Smooth muscle cell (in vitro differentiated cells): ENCODE measurements around the gene SIGLEC9. TPM values are rescaled to one million over a fixed set of nuclear protein-coding genes. Genes with fewer than 3 reads are reported as not detected.
A peak's percentile ranks its signal among the peaks of the same experiment; 100 is the strongest.

ENCODE experiments used
- DNase-seq: peaks from one replicate; lab custom pipeline; 2025; ENCODE audit not compliant: unreplicated experiment; lab: John Stamatoyannopoulos, UW
- H2AFZ ChIP-seq: fragments of 200-600 bp; sonication (generic); 2 replicates; pipeline ENCODE4 v1.6.0; 2016; ENCODE audit warnings: antibody characterized with exemption, low read depth, mild to moderate bottlenecking
- H3F3A ChIP-seq: fragments of 200-600 bp; sonication (generic); 2 replicates; pipeline ENCODE4 v1.6.0; 2017; ENCODE audit warnings: antibody characterized with exemption, low read depth
- H3K27ac ChIP-seq: fragments of 200-600 bp; sonication (generic); 2 replicates; pipeline ENCODE4 v1.5.1; 2016; ENCODE audit warnings: low read depth, mild to moderate bottlenecking
- H3K27me3 ChIP-seq: fragments of 200-600 bp; sonication (generic); 2 replicates; pipeline ENCODE4 v1.6.1; 2016; ENCODE audit warnings: low read depth, mild to moderate bottlenecking
- H3K36me3 ChIP-seq: fragments of 200-600 bp; sonication (generic); 2 replicates; pipeline ENCODE4 v1.5.1; 2016; ENCODE audit warnings: low read depth
- H3K4me1 ChIP-seq: fragments of 200-600 bp; sonication (generic); 2 replicates; pipeline ENCODE4 v1.5.1; 2016; ENCODE audit warnings: low read depth
- H3K4me2 ChIP-seq: fragments of 200-600 bp; sonication (generic); 2 replicates; pipeline ENCODE4 v1.6.0; 2016; ENCODE audit warnings: mild to moderate bottlenecking
- H3K4me3 ChIP-seq: fragments of 200-600 bp; sonication (generic); 2 replicates; pipeline ENCODE4 v1.5.1; 2016; ENCODE audit warnings: mild to moderate bottlenecking
- H3K79me2 ChIP-seq: fragments of 200-600 bp; sonication (generic); 2 replicates; pipeline ENCODE4 v1.6.0; 2016; ENCODE audit warnings: low read depth, mild to moderate bottlenecking
- H3K9ac ChIP-seq: fragments of 200-600 bp; sonication (generic); 2 replicates; pipeline ENCODE4 v1.6.0; 2016; ENCODE audit warnings: low read depth
- H3K9me3 ChIP-seq: fragments of 200-600 bp; sonication (generic); replicated peaks from 2 replicates; pipeline ENCODE4 v1.5.1; 2016; ENCODE audit warnings: low read depth
- H4K20me1 ChIP-seq: fragments of 200-600 bp; sonication (generic); 2 replicates; pipeline ENCODE4 v1.6.0; 2016; ENCODE audit warnings: low read depth
- CTCF ChIP-seq: fragments of 200-600 bp; sonication (generic); IDR thresholded peaks from 2 replicates; pipeline ENCODE4 v1.5.1; 2017; ENCODE audit warnings: borderline replicate concordance, mild to moderate bottlenecking, antibody characterized with exemption; ENCODE audit not compliant: insufficient read depth, poor library complexity, severe bottlenecking
- WGBS: methylation state at CpG from one replicate; pipeline ENCODE4 v1.1.7; 2016; ENCODE audit warnings: low lambda C conversion rate; 5-methylcytosine and 5-hydroxymethylcytosine counted together
- polyA plus RNA-seq: library from polyadenylated mRNA; unstranded; fragments of >200 nt; fragmentation: Nextera tagmentation; extraction: Ambion mirVana; gene quantifications from 2 replicates; pipeline ENCODE4 v1.2.1, GENCODE V29; 2016
- total RNA-seq: library from RNA; depleted of rRNA; stranded (reverse); fragments of >200 nt; gene quantifications from 2 replicates; pipeline ENCODE4 v1.2.3, GENCODE V29; 2014

SIGLEC9 gene
- total and polyA plus RNA-seq, 2 experiments from 2014 or later: not detected

GRCh38 chr19:51125421-51126075 is 842 bp downstream of the SIGLEC9 start:
- no peak overlapping the region for H3K4me3 ChIP-seq
- H3K4me1 ChIP-seq: no peaks in the 10 kb centered on the region
- no peaks in the 10 kb centered on the region for H3K36me3 ChIP-seq
- H3K27ac ChIP-seq: no peak overlapping the region
- DNase-seq: no peak
- no peaks in the 10 kb centered on the region for H3K27me3 ChIP-seq
- no peak overlapping the region for H3K9ac ChIP-seq
- H2AFZ ChIP-seq: no peak overlapping the region
- WGBS: 94% methylated on average over 16 of the region's 16 CpGs
- H3K4me2 ChIP-seq: no peak overlapping the region
- TF ChIP-seq CTCF: no peak
- H3K9me3 ChIP-seq: no peaks in the 10 kb centered on the region
- no peaks in the 10 kb centered on the region for H3F3A ChIP-seq
- H4K20me1 ChIP-seq: no peaks in the 10 kb centered on the region
- no peaks in the 10 kb centered on the region for H3K79me2 ChIP-seq

GRCh38 chr19:51127032-51127431 is 2.3 kb downstream of the SIGLEC9 start:
- Histone ChIP-seq H2AFZ (no peak overlapping the region), H3K4me3 (no peak overlapping the region), H3K27ac (no peak overlapping the region), H4K20me1 (no peaks in the 10 kb centered on the region), H3K9me3 (no peaks in the 10 kb centered on the region), H3K4me2 (no peak overlapping the region), H3K36me3 (no peaks in the 10 kb centered on the region), H3K27me3 (no peaks in the 10 kb centered on the region), H3K79me2 (no peaks in the 10 kb centered on the region), H3K4me1 (no peaks in the 10 kb centered on the region), H3K9ac (no peak overlapping the region), H3F3A (no peaks in the 10 kb centered on the region)
- WGBS: 77% methylated on average over 6 of the region's 6 CpGs
- DNase-seq: no peak
- no peak for TF ChIP-seq CTCF

- Histone ChIP-seq H3K79me2 (no peaks in the 10 kb centered on the region), H3K4me1 (no peaks in the 10 kb centered on the region), H2AFZ (no peak overlapping the region), H3K4me2 (peak overlapping the region; percentile 64), H3K9ac (no peak overlapping the region), H3K27ac (no peak overlapping the region), H3F3A (no peaks in the 10 kb centered on the region), H3K27me3 (no peaks in the 10 kb centered on the region), H4K20me1 (no peaks in the 10 kb centered on the region), H3K4me3 (no peak overlapping the region), H3K36me3 (no peaks in the 10 kb centered on the region), H3K9me3 (no peaks in the 10 kb centered on the region)
- no peak for TF ChIP-seq CTCF
- DNase-seq: no peak
- WGBS: 45% methylated on average over 4 of the region's 4 CpGs
These were observed 3.0 kb downstream of the SIGLEC9 start for GRCh38 chr19:51127755-51128154.

GRCh38 chr19:51128227-51128626 is 3.5 kb downstream of the SIGLEC9 start:
- Histone ChIP-seq H3K4me1 (no peaks in the 10 kb centered on the region), H3K9me3 (no peaks in the 10 kb centered on the region), H4K20me1 (no peaks in the 10 kb centered on the region), H3K79me2 (no peaks in the 10 kb centered on the region), H3K36me3 (no peaks in the 10 kb centered on the region), H3K27me3 (no peaks in the 10 kb centered on the region), H3K9ac (no peak overlapping the region), H3K4me2 (peak overlapping the region; percentile 64), H3F3A (no peaks in the 10 kb centered on the region), H3K27ac (no peak overlapping the region), H3K4me3 (no peak overlapping the region), H2AFZ (no peak overlapping the region)
- TF ChIP-seq CTCF: no peak
- DNase-seq: no peak
- 96% methylated on average over 7 of the region's 7 CpGs for WGBS
